Neural progenitor cell (in vitro differentiated cells): ENCODE measurements around the gene RRP7A. TPM values are rescaled to one million over a fixed set of nuclear protein-coding genes. Genes with fewer than 3 reads are reported as not detected.

Experiments
- DNase-seq: peaks from one replicate; pipeline ENCODE4 v3.0.0-alpha.2; 2016; ENCODE audit warnings: low spot score
- H2AFZ ChIP-seq: fragments of 200-600 bp; sonication (generic); replicated peaks from 2 replicates; pipeline ENCODE4 v1.6.1; 2016; ENCODE audit warnings: antibody characterized with exemption
- H3F3A ChIP-seq: fragments of 200-600 bp; sonication (generic); 2 replicates; pipeline ENCODE4 v1.6.1; 2016; ENCODE audit warnings: antibody characterized with exemption, low read depth
- H3K27ac ChIP-seq: fragments of 200-600 bp; sonication (generic); 2 replicates; pipeline ENCODE4 v1.5.1; 2016; ENCODE audit warnings: mild to moderate bottlenecking
- H3K27me3 ChIP-seq: fragments of 200-600 bp; sonication (generic); 2 replicates; pipeline ENCODE4 v1.6.1; 2016; ENCODE audit warnings: mild to moderate bottlenecking, moderate library complexity
- H3K36me3 ChIP-seq: fragments of 200-600 bp; sonication (generic); 2 replicates; pipeline ENCODE4 v1.5.1; 2016
- H3K4me1 ChIP-seq: fragments of 200-600 bp; sonication (generic); 2 replicates; pipeline ENCODE4 v1.6.1; 2016; ENCODE audit warnings: mixed run types
- H3K4me2 ChIP-seq: fragments of 200-600 bp; sonication (generic); 2 replicates; pipeline ENCODE4 v1.6.1; 2016
- H3K4me3 ChIP-seq: fragments of 200-600 bp; sonication (generic); 2 replicates; pipeline ENCODE4 v1.5.1; 2016
- H3K79me2 ChIP-seq: fragments of 200-600 bp; sonication (generic); 2 replicates; pipeline ENCODE4 v1.6.1; 2016; ENCODE audit warnings: low read depth
- H3K9ac ChIP-seq: fragments of 200-600 bp; sonication (generic); 2 replicates; pipeline ENCODE4 v1.6.1; 2016
- H3K9me3 ChIP-seq: fragments of 200-600 bp; sonication (generic); 2 replicates; pipeline ENCODE4 v1.5.1; 2016; ENCODE audit warnings: low read depth
- H4K20me1 ChIP-seq: fragments of 200-600 bp; sonication (generic); 2 replicates; pipeline ENCODE4 v1.6.1; 2016; ENCODE audit warnings: low read depth
- H3K27ac Mint-ChIP-seq: 3 replicates; pipeline ENCODE4 v1.8.0; 2021; ENCODE audit warnings: mixed read lengths
- H3K27me3 Mint-ChIP-seq: 2 replicates; pipeline ENCODE4 v1.8.0; 2022; ENCODE audit warnings: low read depth, mild to moderate bottlenecking, inconsistent platforms, moderate library complexity, mixed read lengths; ENCODE audit not compliant: insufficient read depth
- H3K36me3 Mint-ChIP-seq: 3 replicates; pipeline ENCODE4 v1.8.0; 2021; ENCODE audit warnings: mixed read lengths
- H3K4me1 Mint-ChIP-seq: 3 replicates; pipeline ENCODE4 v1.8.0; 2021; ENCODE audit warnings: mixed read lengths
- H3K4me3 Mint-ChIP-seq: 3 replicates; pipeline ENCODE4 v1.8.0; 2021; ENCODE audit warnings: mild to moderate bottlenecking, moderate library complexity, mixed read lengths
- H3K9me3 Mint-ChIP-seq: 3 replicates; pipeline ENCODE4 v1.8.0; 2020; ENCODE audit warnings: mixed read lengths
- EZH2 ChIP-seq: fragments of 200-600 bp; sonication (generic); IDR thresholded peaks from 2 replicates; pipeline ENCODE4 v1.6.1; 2017; ENCODE audit warnings: antibody characterized with exemption, mild to moderate bottlenecking, moderate library complexity
- EZH2phosphoT487 ChIP-seq: fragments of 200-600 bp; sonication (generic); IDR thresholded peaks from 2 replicates; pipeline ENCODE4 v1.6.1; 2017; ENCODE audit warnings: antibody characterized with exemption
- total RNA-seq: library from RNA; depleted of rRNA; stranded (reverse); fragments of >200 nt; gene quantifications from 2 replicates; pipeline ENCODE4 v1.2.3, GENCODE V29; 2015; ENCODE audit warnings: low replicate concordance
- TF ChIP-seq, protein P1 (sequence below): fragments of 200-600 bp; sonication (generic); IDR thresholded peaks from 2 replicates; pipeline ENCODE4 v1.5.1; 2017; ENCODE audit warnings: antibody characterized with exemption, mild to moderate bottlenecking

The RRP7A gene
- total RNA-seq, 1 donor from 2014 or later: 15.2 TPM

DNA sequence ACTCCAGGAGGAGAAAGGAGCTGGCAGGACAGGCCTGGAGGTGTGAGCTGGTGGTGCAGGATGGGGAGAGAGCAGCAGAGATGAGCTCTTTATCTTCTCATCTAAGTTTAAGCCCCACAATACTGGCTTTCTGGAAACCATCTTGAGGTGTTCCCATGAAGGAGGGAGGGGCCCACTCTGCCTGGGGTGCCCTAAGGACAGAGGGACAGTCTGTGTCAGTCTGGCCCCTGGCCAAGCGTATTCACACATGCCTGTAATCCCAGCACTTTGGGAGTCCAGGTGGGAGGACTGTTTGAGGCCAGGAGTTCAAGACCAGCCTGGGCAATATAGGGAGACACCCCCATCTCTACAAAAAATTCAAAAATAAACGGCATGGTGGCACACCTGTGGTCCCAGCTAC lies 43.1 kb upstream of the RRP7A start:
- peaks cover 8% of the 10 kb centered on the region for H3K36me3 Mint-ChIP-seq
- DNase-seq: no peak
- H3K4me1 Mint-ChIP-seq: peaks cover 13% of the 10 kb centered on the region
- Histone ChIP-seq H2AFZ (no peak overlapping the region), H4K20me1 (peaks cover 4% of the 10 kb centered on the region), H3K4me2 (no peak overlapping the region), H3K27ac (no peak overlapping the region), H3K79me2 (no peaks in the 10 kb centered on the region), H3K4me3 (no peak overlapping the region), H3K4me1 (no peaks in the 10 kb centered on the region), H3K9me3 (no peaks in the 10 kb centered on the region), H3K9ac (no peak overlapping the region), H3F3A (no peaks in the 10 kb centered on the region), H3K36me3 (no peaks in the 10 kb centered on the region), H3K27me3 (no peaks in the 10 kb centered on the region)
- H3K9me3 Mint-ChIP-seq: no peaks in the 10 kb centered on the region
- peaks cover 9% of the 10 kb centered on the region for H3K27me3 Mint-ChIP-seq
- no peak for TF ChIP-seq EZH2
- TF ChIP-seq, protein P1, sequence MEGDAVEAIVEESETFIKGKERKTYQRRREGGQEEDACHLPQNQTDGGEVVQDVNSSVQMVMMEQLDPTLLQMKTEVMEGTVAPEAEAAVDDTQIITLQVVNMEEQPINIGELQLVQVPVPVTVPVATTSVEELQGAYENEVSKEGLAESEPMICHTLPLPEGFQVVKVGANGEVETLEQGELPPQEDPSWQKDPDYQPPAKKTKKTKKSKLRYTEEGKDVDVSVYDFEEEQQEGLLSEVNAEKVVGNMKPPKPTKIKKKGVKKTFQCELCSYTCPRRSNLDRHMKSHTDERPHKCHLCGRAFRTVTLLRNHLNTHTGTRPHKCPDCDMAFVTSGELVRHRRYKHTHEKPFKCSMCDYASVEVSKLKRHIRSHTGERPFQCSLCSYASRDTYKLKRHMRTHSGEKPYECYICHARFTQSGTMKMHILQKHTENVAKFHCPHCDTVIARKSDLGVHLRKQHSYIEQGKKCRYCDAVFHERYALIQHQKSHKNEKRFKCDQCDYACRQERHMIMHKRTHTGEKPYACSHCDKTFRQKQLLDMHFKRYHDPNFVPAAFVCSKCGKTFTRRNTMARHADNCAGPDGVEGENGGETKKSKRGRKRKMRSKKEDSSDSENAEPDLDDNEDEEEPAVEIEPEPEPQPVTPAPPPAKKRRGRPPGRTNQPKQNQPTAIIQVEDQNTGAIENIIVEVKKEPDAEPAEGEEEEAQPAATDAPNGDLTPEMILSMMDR: no peak
- TF ChIP-seq EZH2phosphoT487: no peak
- no peak overlapping the region for H3K4me3 Mint-ChIP-seq
- H3K27ac Mint-ChIP-seq: no peak overlapping the region

DNA sequence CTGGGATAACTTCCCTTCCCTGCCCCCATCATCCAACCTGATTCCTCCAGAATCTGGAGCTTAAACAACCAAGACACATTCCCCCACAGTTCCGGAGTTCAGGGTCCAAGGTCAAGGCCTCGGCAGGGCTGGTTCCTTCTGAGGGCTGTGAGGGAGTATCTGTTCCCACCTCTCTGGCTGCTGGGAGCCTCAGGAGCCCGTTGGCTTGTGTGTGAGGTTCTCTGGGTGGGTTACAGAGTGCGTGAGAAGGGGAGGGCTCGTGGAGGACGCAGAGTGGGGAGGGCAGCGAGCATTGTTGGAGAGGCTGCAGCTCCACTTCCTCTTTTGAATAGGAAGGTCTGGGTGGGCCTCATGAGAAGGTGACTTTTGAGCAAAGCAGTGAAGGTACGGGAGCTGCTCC lies 42.7 kb upstream of the RRP7A start:
- DNase-seq: no peak
- Mint-ChIP-seq H3K4me1 (peaks cover 13% of the 10 kb centered on the region), H3K9me3 (no peaks in the 10 kb centered on the region), H3K27ac (no peak overlapping the region), H3K36me3 (peaks cover 8% of the 10 kb centered on the region), H3K4me3 (no peak overlapping the region), H3K27me3 (peaks cover 9% of the 10 kb centered on the region)
- peaks cover 4% of the 10 kb centered on the region for H4K20me1 ChIP-seq
- H3K9me3 ChIP-seq: no peaks in the 10 kb centered on the region
- no peak overlapping the region for H3K4me2 ChIP-seq
- no peaks in the 10 kb centered on the region for H3K4me1 ChIP-seq
- H3K79me2 ChIP-seq: no peaks in the 10 kb centered on the region
- TF ChIP-seq EZH2phosphoT487 (no peak), EZH2 (no peak)
- TF ChIP-seq, protein P1: no peak
- no peak overlapping the region for H2AFZ ChIP-seq
- no peaks in the 10 kb centered on the region for H3K36me3 ChIP-seq
- no peak overlapping the region for H3K4me3 ChIP-seq
- H3K9ac ChIP-seq: no peak overlapping the region
- no peaks in the 10 kb centered on the region for H3K27me3 ChIP-seq
- H3F3A ChIP-seq: no peaks in the 10 kb centered on the region
- H3K27ac ChIP-seq: no peak overlapping the region

DNA sequence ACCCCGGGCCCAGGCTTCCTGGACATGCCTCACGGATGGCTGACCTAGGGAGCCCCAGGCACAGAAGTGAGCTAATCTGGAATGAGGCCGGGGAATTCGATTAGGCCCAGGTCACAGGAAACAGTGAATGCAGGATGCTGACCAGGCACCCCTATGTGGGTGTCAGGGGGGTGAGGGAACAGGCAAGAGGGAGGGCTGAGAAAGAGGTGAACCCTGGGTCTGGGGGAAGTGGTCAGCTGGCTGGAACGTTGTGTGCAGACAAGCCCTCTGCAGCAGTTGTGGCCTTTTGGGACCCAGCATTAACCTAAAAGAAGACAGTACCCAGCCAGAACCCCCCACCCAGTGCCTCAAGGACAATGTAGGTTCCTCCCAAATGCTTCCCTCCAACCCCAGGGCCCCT lies 42.3 kb upstream of the RRP7A start:
- no peaks in the 10 kb centered on the region for H3K4me1 ChIP-seq
- peaks cover 4% of the 10 kb centered on the region for H4K20me1 ChIP-seq
- H2AFZ ChIP-seq: no peak overlapping the region
- TF ChIP-seq EZH2phosphoT487: no peak
- TF ChIP-seq, protein P1: no peak
- TF ChIP-seq EZH2: no peak
- H3K4me3 Mint-ChIP-seq: no peak overlapping the region
- no peaks in the 10 kb centered on the region for H3K79me2 ChIP-seq
- peaks cover 8% of the 10 kb centered on the region for H3K36me3 Mint-ChIP-seq
- no peak overlapping the region for H3K9ac ChIP-seq
- H3K4me3 ChIP-seq: no peak overlapping the region
- no peaks in the 10 kb centered on the region for H3K36me3 ChIP-seq
- no peaks in the 10 kb centered on the region for H3F3A ChIP-seq
- H3K27me3 Mint-ChIP-seq: peaks cover 7% of the 10 kb centered on the region
- DNase-seq: no peak
- H3K4me1 Mint-ChIP-seq: peaks cover 13% of the 10 kb centered on the region
- H3K27ac Mint-ChIP-seq: no peak overlapping the region
- H3K4me2 ChIP-seq: no peak overlapping the region
- H3K27ac ChIP-seq: no peak overlapping the region
- no peaks in the 10 kb centered on the region for H3K9me3 Mint-ChIP-seq
- H3K9me3 ChIP-seq: no peaks in the 10 kb centered on the region
- no peaks in the 10 kb centered on the region for H3K27me3 ChIP-seq
